ENCODE measurements around the gene NUMB. TPM values are rescaled to one million over a fixed set of nuclear protein-coding genes. Genes with fewer than 3 reads are reported as not detected.

NUMB gene
- total RNA-seq, 1 experiment from 2014 or later, result 46.5 TPM

GRCh38 chr14:73264885-73265720 lies 193.2 kb downstream of the NUMB start:
- H3K4me3 Mint-ChIP-seq, result no peak overlapping the region

More at GRCh38 chr14:73264885-73265720, 193.2 kb downstream of the NUMB start:
- Histone ChIP-seq H3K4ac (ENCODE audit: low read depth, low read length) (no peak overlapping the region), H2AFZ (ENCODE audit: low read length) (no peak overlapping the region), H2BK15ac (ENCODE audit: low read depth, low read length) (no peak overlapping the region), H3K79me2 (ENCODE audit: insufficient read depth, low read length) (no peaks in the 10 kb centered on the region), H4K20me1 (ENCODE audit: control insufficient read depth, insufficient read depth, insufficient read length) (no peaks in the 10 kb centered on the region), H4K91ac (ENCODE audit: insufficient read length, low read depth, low read length) (no peak overlapping the region), H3K27me3 (ENCODE audit: insufficient read depth, low read length) (no peaks in the 10 kb centered on the region), H2BK5ac (ENCODE audit: insufficient read length, low read length) (no peak overlapping the region), H3T11ph (ENCODE audit: low read length) (no peak overlapping the region), H2BK20ac (ENCODE audit: low read depth, low read length, poor library complexity, severe bottlenecking) (no peak overlapping the region), H3K56ac (ENCODE audit: insufficient read length, low read depth, low read length) (no peak overlapping the region), H3K14ac (ENCODE audit: insufficient read depth, low read length) (no peak overlapping the region), H3K27ac (ENCODE audit: insufficient read length, low read depth, low read length) (no peak overlapping the region), H3K79me1 (ENCODE audit: insufficient read depth, low read depth, low read length, poor library complexity, severe bottlenecking) (no peaks in the 10 kb centered on the region), H4K8ac (replicated peaks; ENCODE audit: insufficient read length, low read depth, low read length) (no peak overlapping the region), H2BK12ac (ENCODE audit: insufficient read length, low read depth, low read length) (no peak overlapping the region), H3K18ac (ENCODE audit: insufficient read length, low read depth, low read length) (no peak overlapping the region), H3K4me1 (ENCODE audit: insufficient read depth, low read length) (no peaks in the 10 kb centered on the region), H3K9ac (ENCODE audit: extremely low read depth, insufficient read length, low read length) (no peak overlapping the region), H2BK120ac (ENCODE audit: low read depth, low read length, poor library complexity, severe bottlenecking) (no peak overlapping the region), H3K23me2 (ENCODE audit: insufficient read length, low read depth, low read length, poor library complexity, severe bottlenecking) (no peaks in the 10 kb centered on the region), H3K9me3 (ENCODE audit: control insufficient read depth, low read depth, low read length) (no peaks in the 10 kb centered on the region), H2AK5ac (ENCODE audit: insufficient read length, low read length) (no peak overlapping the region), H3K23ac (ENCODE audit: insufficient read length, low read depth, low read length) (no peak overlapping the region), H4K5ac (ENCODE audit: insufficient read length, low read depth, low read length) (no peak overlapping the region), H3K4me2 (ENCODE audit: insufficient read depth, insufficient read length, low read length) (no peak overlapping the region)
- Mint-ChIP-seq H3K9me3 (peaks cover 0 to 2% of the 10 kb centered on the region in 2 experiments; a peak in 1 of 5 replicates), H3K27me3 (ENCODE audit: low read depth) (peaks cover 18% of the 10 kb centered on the region), H3K36me3 (ENCODE audit: insufficient read depth in 1 of 3, low read depth in 3 of 3) (peaks cover 3 to 5% (median 4%) of the 10 kb centered on the region in 3 experiments; a peak in 4 of 7 replicates), H3K27ac (peak overlapping the region in 1 of 3 experiments; percentile 4; a peak in 2 of 7 replicates), H3K4me1 (peaks cover 5 to 7% of the 10 kb centered on the region in 2 experiments; a peak in 3 of 4 replicates)
- WGBS (ENCODE audit: extremely low coverage, insufficient read length, low lambda C conversion rate), result no CpG with 5 or more reads among the region's 18 CpGs
- DNase-seq, result no peak
- TF ChIP-seq CTCF (conservative IDR thresholded peaks at IDR 0.05), result no peak
